ENCODE data around the gene SMPX.
A peak's percentile ranks its signal among the peaks of the same experiment; 100 is the strongest.
"Not testable (repeated sequence)": the region's sequence is repeated elsewhere in the genome, so short reads cannot be mapped to it uniquely, and the experiment has no call there.

The SMPX gene

DNA sequence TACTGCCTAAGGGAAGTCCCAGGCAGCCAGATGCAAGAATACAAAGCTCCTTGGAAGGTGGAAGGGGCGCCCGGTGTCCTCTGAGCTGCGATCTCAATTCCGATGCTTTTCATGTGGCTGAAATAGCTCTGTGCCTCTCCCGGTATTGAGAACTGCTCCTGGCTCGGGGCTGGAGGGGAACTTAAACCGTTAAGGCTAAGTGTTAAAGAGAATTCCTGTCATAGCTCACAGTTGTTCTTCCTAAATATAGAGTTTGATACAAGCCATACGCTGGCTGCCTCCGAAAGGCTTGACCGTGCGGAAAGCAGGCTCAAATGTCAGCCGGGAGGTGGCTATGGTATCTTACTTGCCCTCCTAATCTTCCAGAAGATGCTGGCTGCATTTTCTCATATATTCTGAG lies at the start of gene SMPX:
Gene SMPX, minus strand, starts transcription at position 157 of the 400 bp plus-strand sequence. CDS start 3,826 bp downstream, outside the sequence.
- no peak for DNase-seq (ENCODE audit: low read depth, low spot score)

DNA sequence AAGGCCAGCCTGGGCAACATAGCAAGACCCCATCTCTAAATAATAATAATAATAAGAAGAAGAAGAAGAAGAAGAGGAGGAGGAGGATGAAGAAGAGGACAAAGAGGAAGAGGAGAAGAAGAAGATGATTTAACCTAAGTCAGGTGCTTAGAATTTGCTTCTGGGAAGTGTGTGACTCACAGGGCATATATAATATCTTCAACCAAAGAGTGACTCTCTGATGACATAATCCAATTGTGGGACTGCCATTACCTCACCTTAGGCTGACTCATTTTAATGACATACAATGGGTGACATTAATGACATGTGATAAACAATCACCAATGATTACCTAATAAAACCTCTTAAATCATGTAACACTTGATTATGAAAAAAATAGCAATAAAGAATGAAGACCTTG lies 48.8 kb upstream of the SMPX start:
- DNase-seq (ENCODE audit: low read depth, low spot score): no peak

DNA sequence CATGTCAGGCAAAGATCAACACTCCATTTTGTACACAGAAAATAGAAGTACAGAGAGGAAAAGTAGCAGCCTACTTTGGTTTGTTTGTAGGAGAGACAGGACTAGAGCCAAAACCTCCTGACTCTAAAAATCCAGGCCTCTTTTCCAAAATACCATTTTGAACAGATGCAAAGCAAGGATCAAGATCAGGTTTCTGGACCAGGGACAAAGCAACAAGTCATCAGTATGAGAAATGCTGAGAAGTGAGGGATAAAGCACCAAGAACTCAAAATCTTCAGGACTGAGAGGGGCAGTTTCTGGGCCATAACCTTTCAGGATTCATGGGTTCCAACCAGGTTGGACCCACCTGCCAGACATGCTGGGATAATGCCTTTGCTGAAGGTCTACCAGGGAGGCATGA lies 44.9 kb upstream of the SMPX start:
- no peak for DNase-seq (ENCODE audit: low read depth, low spot score)

DNA sequence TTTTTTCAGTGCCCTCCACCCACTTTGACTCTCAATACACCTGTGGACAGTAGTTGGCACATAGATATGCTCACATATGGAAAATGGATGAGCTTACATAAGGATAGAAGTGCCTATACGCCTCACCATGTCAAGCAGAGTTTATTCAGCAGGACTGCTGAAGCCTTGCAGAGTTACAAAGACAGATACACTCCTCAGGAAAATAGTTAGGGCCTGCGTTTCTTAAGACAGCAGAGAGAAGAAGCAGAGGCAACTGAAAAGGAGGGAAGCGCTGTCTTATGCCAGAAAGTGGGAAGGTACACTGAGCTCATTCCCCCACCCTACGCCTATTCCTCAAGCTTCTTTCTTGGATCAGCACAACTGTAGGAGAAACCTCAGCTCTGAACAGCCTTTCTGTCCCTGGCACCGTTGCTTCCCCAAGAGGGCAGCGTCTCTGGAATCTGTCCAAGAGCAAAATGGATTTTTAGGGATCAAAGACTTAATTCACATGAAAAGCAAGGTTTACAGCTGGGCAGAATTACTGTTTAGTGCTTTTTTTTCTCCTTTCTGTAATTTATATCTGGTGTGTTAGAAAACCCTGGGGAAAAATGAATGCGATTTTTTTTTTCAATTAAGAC lies 44.2 kb upstream of the SMPX start:
- DNase-seq (ENCODE audit: low read depth, low spot score): no peak

DNA sequence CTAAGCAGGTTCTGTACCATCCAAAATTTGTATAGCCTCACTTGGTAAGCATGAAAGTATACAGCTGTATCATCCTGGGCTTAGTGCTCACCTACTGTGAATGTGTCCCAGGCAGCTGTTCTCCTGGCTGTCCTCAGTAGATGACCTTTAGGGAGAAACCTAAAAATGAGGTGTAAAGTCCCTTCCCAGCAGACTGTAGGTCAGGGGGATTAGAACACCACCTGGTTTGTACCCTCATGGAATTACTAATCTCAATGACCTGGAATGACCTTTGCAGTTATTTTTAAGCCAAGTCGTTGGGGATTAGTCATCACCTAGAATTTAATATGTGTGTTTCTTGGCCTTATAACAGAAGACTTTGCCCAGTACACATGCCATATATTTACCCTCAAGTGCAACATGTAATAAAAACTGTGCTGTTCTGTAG lies 42.4 kb upstream of the SMPX start:
- peak; percentile 41 for DNase-seq (ENCODE audit: low read depth, low spot score)

DNA sequence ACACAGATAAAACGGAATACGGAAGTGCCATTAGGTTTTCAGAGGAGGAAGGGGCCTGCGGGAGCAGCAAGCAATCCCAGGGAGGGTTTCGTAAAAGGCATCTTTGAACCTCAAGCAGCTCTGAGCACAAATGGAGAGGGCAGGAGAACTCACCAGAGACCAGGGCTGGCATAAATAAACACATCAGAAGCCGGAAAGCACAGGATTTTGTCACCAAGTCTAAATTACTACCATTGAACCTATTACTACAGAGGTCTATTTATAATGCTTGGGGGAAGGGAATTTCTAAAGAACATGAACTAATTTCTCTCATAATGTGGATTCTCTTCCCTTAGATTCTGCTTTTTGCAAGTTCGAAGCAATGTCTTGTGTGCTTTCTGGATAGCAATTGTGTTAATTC lies 41.9 kb upstream of the SMPX start:
- no peak for DNase-seq (ENCODE audit: low read depth, low spot score)

DNA sequence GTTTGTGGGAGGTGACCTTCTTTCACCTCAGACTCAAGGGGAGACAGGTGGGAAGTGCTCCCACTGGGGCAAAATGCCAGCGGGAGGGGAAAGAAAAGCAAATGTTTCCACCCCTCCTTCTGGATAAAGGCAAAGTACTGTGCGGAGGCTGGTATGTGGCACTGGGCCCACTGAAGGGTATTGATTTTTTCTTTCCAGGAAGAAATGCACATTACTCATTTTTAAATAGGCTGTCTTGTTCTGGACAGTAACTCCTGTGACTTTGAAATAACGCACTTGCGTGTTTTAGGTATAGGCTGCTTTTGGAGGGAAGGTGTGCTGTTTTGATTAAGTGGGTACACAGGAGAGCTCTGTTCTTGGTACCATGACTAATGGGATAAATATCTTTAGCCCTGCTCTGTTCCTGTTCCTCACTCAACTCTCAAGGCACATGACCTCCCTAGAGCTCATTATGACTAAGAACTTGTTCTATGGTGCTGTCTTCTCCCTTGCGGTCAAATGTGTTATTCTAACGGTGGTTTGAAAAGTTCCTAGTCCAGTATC lies 40.8 kb upstream of the SMPX start:
- peak; percentile 83 for DNase-seq (ENCODE audit: low read depth, low spot score)

DNA sequence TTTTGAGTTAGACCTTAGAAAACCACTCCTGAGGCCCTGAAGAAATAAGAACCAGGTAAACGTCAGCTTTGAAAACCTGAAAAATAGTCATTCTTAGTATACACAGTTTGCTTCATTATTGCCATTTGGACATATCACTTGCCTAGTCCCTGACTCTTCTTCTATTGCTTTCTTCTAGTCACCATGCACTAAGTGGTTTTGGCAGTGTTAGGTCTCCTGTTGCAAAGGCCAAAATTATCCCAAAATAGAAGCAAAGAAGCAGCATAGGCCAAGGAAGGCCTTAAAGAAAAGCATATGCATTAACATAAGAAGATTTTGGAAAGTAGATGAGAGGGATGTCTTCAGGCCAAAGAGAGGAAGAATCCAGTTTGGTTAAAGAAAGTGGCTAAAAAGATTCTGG lies 24.1 kb upstream of the SMPX start:
- DNase-seq (ENCODE audit: low read depth, low spot score): no peak

DNA sequence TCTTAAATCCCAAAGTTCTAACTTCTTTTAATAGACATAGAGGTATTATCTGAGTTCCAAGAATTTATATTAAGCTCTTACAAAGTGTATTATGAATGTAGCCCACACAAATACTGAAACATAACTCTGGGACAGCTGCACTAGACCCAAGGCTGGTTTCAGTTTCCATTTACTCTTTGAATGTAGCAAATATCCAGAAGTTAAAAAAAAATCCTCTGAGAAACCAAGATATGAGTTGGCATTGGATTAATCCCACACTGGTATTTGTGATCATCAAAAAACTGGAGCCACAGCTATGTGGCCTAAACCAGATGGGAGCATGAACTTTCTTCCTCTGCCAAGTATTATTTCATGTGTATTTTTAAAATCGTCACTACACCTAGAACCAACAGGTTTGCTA lies 23.6 kb upstream of the SMPX start:
- peak; percentile 65 for DNase-seq (ENCODE audit: low read depth, low spot score)

DNA sequence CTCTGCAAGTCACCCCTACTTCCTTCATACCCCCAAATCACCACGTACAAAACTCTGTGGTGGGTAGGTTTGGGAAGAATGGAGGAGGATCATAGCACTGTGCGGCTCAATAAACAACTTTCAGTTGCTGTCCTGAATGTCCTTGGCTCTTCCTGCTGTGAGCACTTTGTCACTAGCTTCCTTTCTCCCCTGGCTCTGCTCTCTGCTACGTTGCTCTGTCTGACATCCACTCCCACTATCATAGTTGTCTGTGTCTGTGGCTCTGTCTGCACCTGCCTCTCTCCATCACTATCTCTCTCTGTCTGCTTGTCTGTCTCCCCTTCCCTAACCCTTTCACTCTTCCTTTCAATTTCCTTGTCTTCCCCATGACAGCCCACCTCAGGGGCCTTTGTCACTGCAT lies 21.2 kb upstream of the SMPX start:
- DNase-seq (ENCODE audit: low read depth, low spot score): no peak

DNA sequence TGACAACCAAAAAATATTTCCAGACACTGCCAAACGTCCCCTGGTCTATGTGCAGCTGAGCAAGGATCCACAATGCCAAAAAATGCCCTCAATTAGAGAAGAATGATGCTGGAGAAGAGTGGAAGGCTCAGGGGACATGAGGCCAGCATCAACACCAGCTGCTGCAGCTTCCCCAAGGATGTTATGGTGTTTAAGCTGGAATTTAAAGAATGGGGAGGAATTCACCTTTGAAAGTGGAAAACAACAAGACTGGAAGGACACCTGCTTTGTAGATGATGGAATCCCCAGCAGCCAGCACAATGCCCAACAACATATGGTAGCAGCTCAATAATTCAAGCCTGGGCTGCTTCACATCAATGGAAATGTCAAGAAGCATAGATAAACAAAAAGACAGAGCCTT lies 20.3 kb upstream of the SMPX start:
- no peak for DNase-seq (ENCODE audit: low read depth, low spot score)

DNA sequence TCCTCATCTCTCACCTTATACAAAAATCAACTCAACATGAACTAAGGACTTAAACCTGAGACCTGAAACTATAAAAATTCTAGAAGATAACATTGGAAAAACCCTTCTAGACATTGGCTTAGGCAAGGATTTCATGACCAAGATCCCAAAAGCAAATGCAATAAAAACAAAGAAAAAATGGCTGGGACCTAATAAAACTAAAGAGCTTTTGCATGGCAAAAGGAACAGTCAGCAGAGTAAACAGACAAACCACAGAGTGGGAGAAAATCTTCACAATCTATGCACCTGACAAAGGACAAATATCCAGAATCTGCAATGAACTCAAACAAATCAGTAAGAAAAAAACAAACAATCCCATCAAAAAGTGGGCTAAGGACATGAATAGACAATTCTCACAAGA lies 17.2 kb upstream of the SMPX start:
- DNase-seq (ENCODE audit: low read depth, low spot score): not testable (repeated sequence)

DNA sequence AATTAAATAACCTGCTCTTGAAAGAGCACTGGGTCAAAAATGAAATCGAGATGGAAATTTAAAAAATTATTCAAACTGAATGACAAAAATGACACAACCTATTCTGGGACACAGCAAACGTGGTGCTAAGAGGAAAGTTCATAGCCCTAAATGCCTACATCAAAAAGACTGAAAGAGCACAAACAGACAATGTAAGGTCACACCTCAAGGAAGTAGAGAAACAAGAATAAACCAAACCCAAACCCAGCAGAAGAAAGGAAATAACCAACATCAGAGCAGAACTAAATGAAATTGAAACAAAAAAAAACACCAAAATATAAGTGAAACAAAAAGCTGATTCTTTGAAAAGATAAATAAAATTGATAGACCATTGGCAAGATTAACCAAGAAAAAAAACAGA lies 15.1 kb upstream of the SMPX start:
- not testable (repeated sequence) for DNase-seq (ENCODE audit: low read depth, low spot score)

DNA sequence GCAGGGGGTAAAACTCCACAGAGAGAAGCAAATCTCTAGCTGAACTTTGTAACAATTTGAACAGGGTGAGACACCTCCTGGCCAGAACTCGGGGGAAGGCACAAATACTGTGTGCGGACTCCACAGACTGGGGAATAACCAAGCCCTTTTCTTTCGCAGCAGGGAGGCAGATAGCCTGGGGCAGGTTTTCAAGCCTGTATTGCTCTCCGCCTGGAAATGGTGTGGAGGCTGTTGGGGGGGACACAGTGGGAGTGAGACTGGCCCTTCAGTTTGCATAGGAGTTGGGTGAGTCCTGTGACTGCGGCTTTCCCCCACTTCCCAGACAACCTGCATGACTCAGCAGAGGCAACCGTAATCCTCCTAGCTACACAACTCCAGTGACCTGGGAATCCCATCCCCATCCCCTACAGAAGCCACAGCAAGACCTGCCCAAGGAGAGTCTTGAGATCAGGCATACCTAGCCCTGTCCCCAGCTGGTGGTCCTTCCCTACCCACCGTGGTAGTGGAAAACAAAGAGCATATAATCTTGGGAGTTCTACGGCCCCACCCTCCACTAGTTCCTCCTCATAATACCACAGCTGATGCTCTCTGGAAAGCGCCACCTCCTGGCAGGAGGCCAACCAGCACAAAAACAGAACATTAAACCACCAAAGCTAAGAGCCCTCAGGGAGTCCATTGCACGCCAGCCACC lies 12.9 kb upstream of the SMPX start:
- peak; percentile 15 for DNase-seq (ENCODE audit: low read depth, low spot score)

DNA sequence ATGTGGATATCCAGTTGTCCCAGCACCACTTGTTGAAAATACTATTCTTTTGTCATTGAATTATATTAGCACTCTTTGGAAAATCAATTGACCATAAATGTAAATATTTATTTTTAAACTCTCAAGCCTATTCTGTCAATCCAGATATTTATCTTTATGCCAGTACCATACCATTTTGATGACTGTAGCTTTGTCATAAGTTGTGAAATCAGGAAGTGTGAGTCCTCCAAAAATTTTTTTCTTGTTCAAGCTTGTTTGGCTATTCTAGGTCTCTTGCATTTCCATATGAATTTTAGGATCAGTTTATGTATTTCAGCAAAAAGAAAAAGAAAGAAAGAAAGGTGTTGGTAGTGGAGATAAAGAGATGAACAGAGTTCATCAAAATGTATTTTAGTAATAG lies 8.2 kb upstream of the SMPX start:
- no peak for DNase-seq (ENCODE audit: low read depth, low spot score)

DNA sequence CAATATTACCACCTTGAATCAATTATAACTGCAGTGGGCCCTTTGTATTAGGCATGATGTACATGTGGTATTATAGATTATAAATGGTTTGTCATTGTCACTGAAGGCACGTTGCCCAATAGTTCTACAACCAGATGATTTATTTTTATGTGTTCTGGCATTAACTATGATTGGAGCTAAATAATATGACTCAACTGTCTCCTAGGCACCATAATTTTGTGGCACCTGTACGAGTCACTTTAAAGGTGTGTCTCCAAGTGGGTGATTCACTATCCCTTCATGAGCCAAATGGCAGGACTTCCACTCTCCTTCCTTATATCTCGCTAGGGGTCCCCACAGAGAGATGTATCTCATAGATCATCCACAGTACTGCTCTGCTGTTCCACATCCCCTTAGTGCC lies 6.1 kb upstream of the SMPX start:
- DNase-seq (ENCODE audit: low read depth, low spot score): no peak

DNA sequence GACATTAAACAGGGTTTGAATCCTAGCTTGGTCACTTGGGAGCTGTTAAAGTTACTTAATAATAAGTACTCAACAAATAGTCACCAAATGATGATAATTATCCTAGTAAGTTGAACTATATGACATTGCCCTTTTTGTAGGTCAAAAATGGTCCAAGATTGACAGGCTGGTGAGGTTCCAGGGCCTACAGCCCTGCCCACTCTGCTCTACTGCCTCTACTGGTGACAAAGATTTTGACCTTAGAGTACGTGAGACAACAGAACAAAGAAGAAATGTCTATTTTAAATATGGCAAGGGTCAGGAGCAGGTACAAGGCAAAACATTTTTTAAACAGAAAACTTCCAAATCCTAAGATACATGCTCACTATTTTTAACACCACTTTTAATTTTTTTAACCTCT lies 572 bp upstream of the SMPX start:
- DNase-seq (ENCODE audit: low read depth, low spot score): no peak

DNA sequence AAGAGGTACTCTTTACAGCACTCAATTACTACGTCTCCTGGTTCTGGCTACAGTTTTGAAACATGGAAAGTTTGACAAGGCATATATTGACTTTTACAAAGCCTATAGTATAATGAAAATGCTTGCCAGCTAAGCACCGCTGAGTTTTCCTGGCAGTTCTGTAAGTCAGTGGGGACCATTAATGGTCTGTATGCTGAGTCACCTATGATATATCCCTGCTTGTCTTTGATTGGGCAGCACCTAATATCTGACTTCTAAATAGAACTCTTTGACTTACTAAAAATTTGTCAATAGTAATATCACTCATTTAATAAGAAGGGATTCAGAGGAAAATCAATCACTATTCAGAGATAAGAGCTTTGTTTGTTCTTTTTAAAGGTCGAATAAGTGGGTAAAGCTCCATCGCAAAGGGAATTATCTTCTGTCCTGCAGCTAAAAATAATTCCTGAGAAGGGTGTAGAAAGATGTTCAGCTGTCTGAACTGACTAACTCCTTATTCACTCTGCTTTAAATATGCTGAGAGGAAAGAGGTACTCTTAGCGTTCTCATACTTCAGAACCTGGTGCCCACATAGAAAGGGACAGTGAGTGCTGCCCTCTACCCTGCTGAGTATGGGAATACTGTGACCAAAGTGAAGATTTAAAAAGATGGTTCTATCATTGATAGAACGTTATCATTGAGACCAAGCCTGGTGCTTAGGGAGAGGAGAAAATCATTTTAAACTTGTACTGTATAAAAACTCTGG lies 959 bp downstream of the SMPX start:
- no peak for DNase-seq (ENCODE audit: low read depth, low spot score)

DNA sequence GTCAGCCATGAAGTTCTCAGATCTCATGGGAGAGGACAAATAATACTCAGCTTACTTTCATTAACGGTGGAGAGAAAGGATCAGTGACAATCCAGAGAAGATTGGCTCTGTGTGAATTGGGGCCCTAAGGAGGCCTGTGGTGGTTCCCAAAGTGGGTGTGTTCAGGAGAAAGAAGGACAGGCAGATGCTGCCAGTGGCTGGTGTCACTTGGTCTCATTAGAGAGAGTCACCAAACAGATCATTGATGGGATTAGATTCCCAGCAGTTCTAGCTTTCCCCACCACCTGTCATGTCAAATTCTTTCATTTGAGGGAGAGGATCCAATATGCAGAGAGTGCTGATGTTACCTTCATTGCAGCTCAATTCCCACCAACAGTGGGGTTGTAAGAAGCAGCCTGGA lies 8.0 kb downstream of the SMPX start:
- DNase-seq (ENCODE audit: low read depth, low spot score): no peak

DNA sequence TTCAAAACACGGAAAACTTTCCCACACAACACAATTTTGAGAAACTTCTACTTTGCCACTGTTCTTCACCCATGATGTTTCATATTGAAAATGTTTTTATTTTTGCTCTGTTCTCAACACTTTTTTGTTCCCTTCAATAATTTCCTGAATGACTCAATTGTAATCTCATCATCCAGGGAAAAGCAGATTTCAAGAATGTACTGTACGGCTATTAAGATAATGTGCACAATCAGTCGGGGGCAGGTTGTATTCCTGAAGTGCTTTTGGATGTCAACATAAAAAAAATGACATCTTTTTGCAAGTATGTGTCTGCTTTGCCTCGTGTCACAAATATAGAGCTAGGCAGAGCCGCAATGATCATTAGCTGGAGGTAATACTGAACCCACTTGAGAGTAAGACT lies 9.7 kb downstream of the SMPX start:
- DNase-seq (ENCODE audit: low read depth, low spot score): no peak

DNA sequence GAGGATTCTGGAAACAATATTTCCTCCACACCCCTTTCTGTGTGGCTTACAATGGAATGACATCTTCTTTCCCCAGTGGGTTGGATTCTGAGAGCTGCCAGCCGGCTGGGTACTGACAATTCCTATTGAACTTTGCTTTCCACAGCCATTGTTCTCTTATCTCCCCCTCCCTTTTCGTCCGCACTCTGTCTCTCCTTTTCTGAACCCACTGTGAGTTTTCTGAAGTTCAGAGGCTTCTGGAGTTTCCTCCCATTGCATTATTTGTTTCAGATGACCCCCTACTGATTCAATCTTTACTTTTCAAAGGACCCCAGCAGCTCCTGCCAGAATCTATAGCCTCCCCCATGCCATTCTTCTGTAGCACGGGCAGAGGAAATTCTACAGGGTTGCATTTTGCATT lies 10.4 kb downstream of the SMPX start:
- peak; percentile 20 for DNase-seq (ENCODE audit: low read depth, low spot score)

DNA sequence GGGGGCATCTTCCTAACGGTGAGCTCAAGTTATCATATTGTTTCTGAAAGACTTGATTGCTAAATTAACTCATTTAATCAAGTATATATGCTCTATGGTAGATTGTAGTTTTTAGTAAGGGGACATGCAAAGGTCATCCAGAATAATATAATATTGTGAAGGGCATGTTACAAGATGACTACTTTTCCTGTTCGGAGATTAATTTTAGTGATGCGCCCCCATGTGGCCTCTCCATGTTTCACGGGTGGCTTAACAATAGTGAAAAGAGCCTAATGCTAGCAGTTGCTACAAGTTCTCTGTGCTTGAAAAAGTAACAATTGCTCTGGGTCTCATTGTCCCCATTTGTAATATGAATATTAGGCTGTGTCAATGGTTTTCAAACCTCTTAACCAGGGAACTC lies 12.2 kb downstream of the SMPX start:
- DNase-seq (ENCODE audit: low read depth, low spot score): peak; percentile 26

DNA sequence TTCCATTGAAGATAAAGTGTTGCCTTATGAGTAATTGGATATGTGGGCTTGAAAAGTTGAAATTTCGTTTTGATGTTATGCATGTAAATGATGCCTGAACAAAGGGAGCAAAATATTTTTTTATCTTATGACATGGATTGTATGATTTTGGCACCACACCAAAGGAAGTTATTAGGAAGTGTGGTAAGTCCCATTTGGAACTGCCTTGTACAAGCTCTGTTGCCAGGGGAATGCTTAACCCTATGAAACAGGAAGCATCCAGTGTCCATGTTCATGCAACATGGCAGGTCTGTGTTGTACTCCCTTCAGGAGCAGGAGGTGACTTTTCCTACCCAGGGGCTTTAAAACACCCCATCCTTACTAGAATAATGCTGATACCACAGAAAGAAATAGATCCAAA lies 13.2 kb downstream of the SMPX start:
- DNase-seq (ENCODE audit: low read depth, low spot score): no peak

All from astrocyte of the hippocampus (primary cell).